ENCODE data around the gene TNFAIP2. TPM values are rescaled to one million over a fixed set of nuclear protein-coding genes. Genes with fewer than 3 reads are reported as not detected.
"Not testable (repeated sequence)": the region's sequence is repeated elsewhere in the genome, so short reads cannot be mapped to it uniquely, and the experiment has no call there.

The TNFAIP2 gene
- total RNA-seq, 1 donor from 2014 or later, result 21.9 TPM

DNA sequence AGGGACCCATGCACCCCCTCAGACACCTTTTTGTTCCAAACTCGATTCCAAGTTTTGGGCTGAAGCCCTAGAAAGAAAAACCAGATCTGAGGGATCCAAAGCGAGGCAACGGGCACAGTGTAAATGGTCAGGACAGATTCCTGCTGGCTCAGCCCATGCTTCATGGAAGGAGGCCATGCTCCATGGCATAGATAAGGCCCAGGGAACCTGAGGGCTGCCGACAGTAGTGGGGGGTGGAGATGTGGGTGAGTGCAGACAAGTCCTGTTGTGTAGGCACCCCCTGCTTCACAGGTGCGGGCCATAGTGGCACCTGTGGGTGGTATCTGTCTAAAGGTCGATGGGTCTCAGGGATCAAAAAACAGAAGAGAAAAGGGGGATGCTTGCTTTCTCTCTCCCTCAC lies 42.1 kb downstream of the TNFAIP2 start:
- H3K27ac ChIP-seq (ENCODE audit: low read depth, low read length), result no peak overlapping the region
- H3K27me3 ChIP-seq (ENCODE audit: control insufficient read depth in 3 of 3, insufficient read depth in 3 of 3, low read length in 3 of 3), result no peaks in the 10 kb centered on the region
- H3K9me3 ChIP-seq (ENCODE audit: control insufficient read depth in 3 of 3, low read length in 3 of 3), result peaks cover 0 to 4% (median 0%) of the 10 kb centered on the region in 3 donors
- H3K4me1 ChIP-seq (ENCODE audit: control insufficient read depth in 3 of 3, insufficient read depth in 3 of 3, low read length in 3 of 3), result peaks cover 7 to 9% (median 7%) of the 10 kb centered on the region in 3 donors
- H3K9ac ChIP-seq (ENCODE audit: low read depth in 1 of 3, low read length in 3 of 3), result no peak overlapping the region
- H3K4me3 ChIP-seq (ENCODE audit: low read length in 3 of 3), result no peak overlapping the region
- H3K36me3 ChIP-seq (ENCODE audit: control insufficient read depth in 3 of 3, insufficient read depth in 3 of 3, low read length in 3 of 3), result no peaks in the 10 kb centered on the region

DNA sequence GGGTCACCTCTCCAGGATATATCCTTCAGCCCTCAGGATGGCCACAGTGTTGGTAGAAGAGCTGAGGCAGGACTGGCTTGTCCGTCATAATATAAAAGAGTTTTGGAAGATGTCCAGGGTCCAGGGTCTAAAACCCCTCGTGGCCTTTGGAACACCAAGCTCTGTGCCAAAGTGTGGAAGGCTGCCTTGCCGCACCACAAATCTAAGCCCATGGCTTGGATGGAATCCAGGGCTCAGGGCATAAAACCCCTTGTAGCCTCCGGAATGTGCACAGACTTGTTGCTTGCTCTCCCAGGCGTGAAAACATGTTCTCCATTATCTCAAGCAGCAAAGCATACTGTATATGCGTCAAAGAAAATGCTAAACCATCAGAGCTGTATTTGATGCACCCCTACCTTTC lies 46.7 kb downstream of the TNFAIP2 start:
- Histone ChIP-seq H3K27me3 (ENCODE audit: control insufficient read depth in 3 of 3, insufficient read depth in 3 of 3, low read length in 3 of 3) (no peaks in the 10 kb centered on the region), H3K4me3 (ENCODE audit: low read length in 3 of 3) (no peak overlapping the region), H3K9ac (ENCODE audit: low read depth in 1 of 3, low read length in 3 of 3) (no peak overlapping the region), H3K9me3 (ENCODE audit: control insufficient read depth in 3 of 3, low read length in 3 of 3) (peaks cover 2 to 4% (median 4%) of the 10 kb centered on the region in 3 donors), H3K4me1 (ENCODE audit: control insufficient read depth in 3 of 3, insufficient read depth in 3 of 3, low read length in 3 of 3) (no peaks in the 10 kb centered on the region), H3K36me3 (ENCODE audit: control insufficient read depth in 3 of 3, insufficient read depth in 3 of 3, low read length in 3 of 3) (no peaks in the 10 kb centered on the region), H3K27ac (ENCODE audit: low read depth, low read length) (no peak overlapping the region)

DNA sequence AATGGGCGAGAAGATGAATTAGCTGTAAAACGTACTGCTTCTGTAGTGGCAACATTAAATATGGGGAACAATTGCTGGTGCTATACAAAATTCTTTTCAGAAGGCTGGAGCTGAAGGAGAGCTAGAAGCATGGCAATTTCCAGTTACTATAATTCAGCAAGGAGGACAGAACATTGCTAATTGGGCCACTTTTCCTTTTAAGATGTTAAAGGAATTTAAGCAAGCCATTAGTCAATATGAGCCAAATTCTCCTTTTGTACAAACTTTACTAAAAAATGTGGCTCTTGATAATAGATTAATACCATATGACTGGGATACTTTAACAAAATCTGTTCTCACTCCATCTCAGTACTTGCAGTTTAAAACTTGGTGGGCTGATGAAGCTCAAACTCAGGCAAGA lies 47.9 kb downstream of the TNFAIP2 start:
- not testable (repeated sequence) for H3K27ac ChIP-seq (ENCODE audit: low read depth, low read length); H3K9me3 ChIP-seq (ENCODE audit: control insufficient read depth in 3 of 3, low read length in 3 of 3); H3K27me3 ChIP-seq (ENCODE audit: control insufficient read depth in 3 of 3, insufficient read depth in 3 of 3, low read length in 3 of 3); H3K36me3 ChIP-seq (ENCODE audit: control insufficient read depth in 3 of 3, insufficient read depth in 3 of 3, low read length in 3 of 3); H3K4me1 ChIP-seq (ENCODE audit: control insufficient read depth in 3 of 3, insufficient read depth in 3 of 3, low read length in 3 of 3); H3K9ac ChIP-seq (ENCODE audit: low read depth in 1 of 3, low read length in 3 of 3); H3K4me3 ChIP-seq (ENCODE audit: low read length in 3 of 3)

GRCh38 chr14:103172921-103173320 lies 49.7 kb downstream of the TNFAIP2 start:
- H3K9me3 ChIP-seq (ENCODE audit: control insufficient read depth in 3 of 3, low read length in 3 of 3), result peaks cover 2 to 4% (median 4%) of the 10 kb centered on the region in 3 donors

GRCh38 chr14:103173887-103174286 lies 50.6 kb downstream of the TNFAIP2 start:
- H3K27ac ChIP-seq (ENCODE audit: low read depth, low read length); H3K36me3 ChIP-seq (ENCODE audit: control insufficient read depth in 3 of 3, insufficient read depth in 3 of 3, low read length in 3 of 3); H3K4me1 ChIP-seq (ENCODE audit: control insufficient read depth in 3 of 3, insufficient read depth in 3 of 3, low read length in 3 of 3); H3K4me3 ChIP-seq (ENCODE audit: low read length in 3 of 3); H3K27me3 ChIP-seq (ENCODE audit: control insufficient read depth in 3 of 3, insufficient read depth in 3 of 3, low read length in 3 of 3); H3K9ac ChIP-seq (ENCODE audit: low read depth in 1 of 3, low read length in 3 of 3); H3K9me3 ChIP-seq (ENCODE audit: control insufficient read depth in 3 of 3, low read length in 3 of 3): not testable (repeated sequence)

More at GRCh38 chr14:103172921-103173320, 49.7 kb downstream of the TNFAIP2 start:
- no peak overlapping the region for H3K27ac ChIP-seq (ENCODE audit: low read depth, low read length)
- no peaks in the 10 kb centered on the region for H3K27me3 ChIP-seq (ENCODE audit: control insufficient read depth in 3 of 3, insufficient read depth in 3 of 3, low read length in 3 of 3)
- no peak overlapping the region for H3K4me3 ChIP-seq (ENCODE audit: low read length in 3 of 3)
- H3K4me1 ChIP-seq (ENCODE audit: control insufficient read depth in 3 of 3, insufficient read depth in 3 of 3, low read length in 3 of 3), result no peaks in the 10 kb centered on the region
- H3K36me3 ChIP-seq (ENCODE audit: control insufficient read depth in 3 of 3, insufficient read depth in 3 of 3, low read length in 3 of 3), result no peaks in the 10 kb centered on the region
- no peak overlapping the region for H3K9ac ChIP-seq (ENCODE audit: low read depth in 1 of 3, low read length in 3 of 3)

- H3K9me3 ChIP-seq (ENCODE audit: control insufficient read depth in 3 of 3, low read length in 3 of 3); H3K27me3 ChIP-seq (ENCODE audit: control insufficient read depth in 3 of 3, insufficient read depth in 3 of 3, low read length in 3 of 3); H3K27ac ChIP-seq (ENCODE audit: low read depth, low read length): not testable (repeated sequence)
Measured at GRCh38 chr14:103176176-103176575, 52.9 kb downstream of the TNFAIP2 start.

GRCh38 chr14:103177376-103177775 lies 54.1 kb downstream of the TNFAIP2 start:
- Histone ChIP-seq H3K27ac (ENCODE audit: low read depth, low read length) (no peak overlapping the region), H3K9me3 (ENCODE audit: control insufficient read depth in 3 of 3, low read length in 3 of 3) (peaks cover 0 to 4% (median 2%) of the 10 kb centered on the region in 3 donors), H3K36me3 (ENCODE audit: control insufficient read depth in 3 of 3, insufficient read depth in 3 of 3, low read length in 3 of 3) (no peaks in the 10 kb centered on the region), H3K4me1 (ENCODE audit: control insufficient read depth in 3 of 3, insufficient read depth in 3 of 3, low read length in 3 of 3) (no peaks in the 10 kb centered on the region), H3K27me3 (ENCODE audit: control insufficient read depth in 3 of 3, insufficient read depth in 3 of 3, low read length in 3 of 3) (no peaks in the 10 kb centered on the region), H3K9ac (ENCODE audit: low read depth in 1 of 3, low read length in 3 of 3) (no peak overlapping the region), H3K4me3 (ENCODE audit: low read length in 3 of 3) (no peak overlapping the region)

More at GRCh38 chr14:103176176-103176575, 52.9 kb downstream of the TNFAIP2 start:
- H3K4me1 ChIP-seq (ENCODE audit: control insufficient read depth in 3 of 3, insufficient read depth in 3 of 3, low read length in 3 of 3); H3K9ac ChIP-seq (ENCODE audit: low read depth in 1 of 3, low read length in 3 of 3); H3K4me3 ChIP-seq (ENCODE audit: low read length in 3 of 3); H3K36me3 ChIP-seq (ENCODE audit: control insufficient read depth in 3 of 3, insufficient read depth in 3 of 3, low read length in 3 of 3): not testable (repeated sequence)

DNA sequence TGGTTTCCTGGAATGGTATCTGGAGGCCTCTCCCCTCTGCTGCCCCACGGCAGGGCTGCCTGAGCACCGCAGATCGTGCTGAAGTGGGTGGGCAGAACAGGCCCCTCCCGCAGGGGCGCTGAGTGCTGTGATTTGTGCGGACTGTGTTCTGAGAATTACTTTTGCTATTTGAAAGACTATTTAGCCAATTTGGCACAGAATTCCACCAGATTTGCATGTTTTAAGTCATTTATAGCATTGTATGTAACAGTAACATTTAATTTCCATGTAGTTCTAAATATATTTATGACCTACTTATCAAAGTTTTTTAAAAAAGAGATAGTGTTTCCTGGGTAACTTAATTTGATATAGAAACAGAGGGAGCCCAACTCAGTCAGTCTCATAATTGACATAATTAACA lies 55.3 kb downstream of the TNFAIP2 start:
- Histone ChIP-seq H3K27ac (ENCODE audit: low read depth, low read length) (no peak overlapping the region), H3K4me3 (ENCODE audit: low read length in 3 of 3) (no peak overlapping the region), H3K9ac (ENCODE audit: low read depth in 1 of 3, low read length in 3 of 3) (no peak overlapping the region), H3K36me3 (ENCODE audit: control insufficient read depth in 3 of 3, insufficient read depth in 3 of 3, low read length in 3 of 3) (no peaks in the 10 kb centered on the region), H3K9me3 (ENCODE audit: control insufficient read depth in 3 of 3, low read length in 3 of 3) (peaks cover 0 to 4% (median 2%) of the 10 kb centered on the region in 3 donors), H3K27me3 (ENCODE audit: control insufficient read depth in 3 of 3, insufficient read depth in 3 of 3, low read length in 3 of 3) (no peaks in the 10 kb centered on the region), H3K4me1 (ENCODE audit: control insufficient read depth in 3 of 3, insufficient read depth in 3 of 3, low read length in 3 of 3) (no peaks in the 10 kb centered on the region)

DNA sequence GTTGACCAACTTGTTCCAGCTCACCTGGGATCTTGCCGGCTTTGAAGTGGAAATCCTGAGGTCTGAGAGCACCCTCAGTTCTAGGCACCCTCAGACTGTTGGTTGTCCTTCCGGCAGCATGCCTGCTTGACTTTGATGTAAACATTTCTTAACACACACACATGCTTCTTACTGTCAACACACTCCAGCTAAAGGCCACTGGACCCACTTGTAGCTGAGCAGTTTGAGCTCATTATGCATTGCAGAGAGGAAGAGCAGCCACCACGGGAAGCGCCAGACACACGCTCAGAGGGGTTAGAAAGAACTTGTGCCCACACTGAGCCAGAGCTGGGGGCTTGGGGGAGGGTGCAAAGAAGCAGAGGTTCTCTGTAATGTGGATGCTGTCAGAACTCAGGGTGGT lies 55.8 kb downstream of the TNFAIP2 start:
- H3K4me3 ChIP-seq (ENCODE audit: low read length in 3 of 3), result no peak overlapping the region
- H3K9me3 ChIP-seq (ENCODE audit: control insufficient read depth in 3 of 3, low read length in 3 of 3), result no peaks in the 10 kb centered on the region
- no peaks in the 10 kb centered on the region for H3K4me1 ChIP-seq (ENCODE audit: control insufficient read depth in 3 of 3, insufficient read depth in 3 of 3, low read length in 3 of 3)
- H3K27ac ChIP-seq (ENCODE audit: low read depth, low read length), result no peak overlapping the region
- H3K9ac ChIP-seq (ENCODE audit: low read depth in 1 of 3, low read length in 3 of 3), result no peak overlapping the region
- H3K36me3 ChIP-seq (ENCODE audit: control insufficient read depth in 3 of 3, insufficient read depth in 3 of 3, low read length in 3 of 3), result no peaks in the 10 kb centered on the region
- peaks cover 0 to 2% (median 0%) of the 10 kb centered on the region in 3 donors for H3K27me3 ChIP-seq (ENCODE audit: control insufficient read depth in 3 of 3, insufficient read depth in 3 of 3, low read length in 3 of 3)

- no peak overlapping the region for H3K9ac ChIP-seq (ENCODE audit: low read depth in 1 of 3, low read length in 3 of 3)
- H3K27ac ChIP-seq (ENCODE audit: low read depth, low read length), result no peak overlapping the region
- H3K27me3 ChIP-seq (ENCODE audit: control insufficient read depth in 3 of 3, insufficient read depth in 3 of 3, low read length in 3 of 3), result peaks cover 0 to 4% (median 0%) of the 10 kb centered on the region in 3 donors
- H3K36me3 ChIP-seq (ENCODE audit: control insufficient read depth in 3 of 3, insufficient read depth in 3 of 3, low read length in 3 of 3), result no peaks in the 10 kb centered on the region
- no peaks in the 10 kb centered on the region for H3K9me3 ChIP-seq (ENCODE audit: control insufficient read depth in 3 of 3, low read length in 3 of 3)
- H3K4me1 ChIP-seq (ENCODE audit: control insufficient read depth in 3 of 3, insufficient read depth in 3 of 3, low read length in 3 of 3), result peaks cover 0 to 3% (median 0%) of the 10 kb centered on the region in 3 donors
- H3K4me3 ChIP-seq (ENCODE audit: low read length in 3 of 3), result no peak overlapping the region
Measured at GRCh38 chr14:103180331-103180730, 57.1 kb downstream of the TNFAIP2 start.

DNA sequence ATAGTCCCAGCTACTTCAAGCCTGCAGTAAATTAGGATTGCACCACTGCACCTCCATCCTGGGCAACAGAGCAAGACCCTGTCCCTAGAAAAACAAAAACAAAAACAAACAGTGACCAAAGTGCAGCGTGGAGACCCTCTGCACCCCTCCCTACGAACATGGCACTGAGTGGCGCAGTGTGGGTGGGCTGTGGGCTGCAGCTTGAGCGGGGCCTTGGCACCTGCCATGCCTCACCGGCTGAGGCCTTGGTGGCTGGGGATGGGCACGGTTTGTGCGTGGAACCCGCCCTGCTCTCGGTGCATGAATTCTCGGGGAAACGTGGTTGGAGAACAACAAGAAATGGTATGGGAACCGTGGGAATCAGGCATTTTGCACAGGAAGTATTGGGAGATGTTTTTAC lies 60.8 kb downstream of the TNFAIP2 start:
- H3K27ac ChIP-seq (ENCODE audit: low read depth, low read length), result no peak overlapping the region
- H3K36me3 ChIP-seq (ENCODE audit: control insufficient read depth in 3 of 3, insufficient read depth in 3 of 3, low read length in 3 of 3), result no peaks in the 10 kb centered on the region
- H3K4me1 ChIP-seq (ENCODE audit: control insufficient read depth in 3 of 3, insufficient read depth in 3 of 3, low read length in 3 of 3), result peaks cover 5 to 14% (median 7%) of the 10 kb centered on the region in 3 donors
- no peak overlapping the region for H3K4me3 ChIP-seq (ENCODE audit: low read length in 3 of 3)
- H3K27me3 ChIP-seq (ENCODE audit: control insufficient read depth in 3 of 3, insufficient read depth in 3 of 3, low read length in 3 of 3), result peaks cover 0 to 20% (median 0%) of the 10 kb centered on the region in 3 donors
- H3K9ac ChIP-seq (ENCODE audit: low read depth in 1 of 3, low read length in 3 of 3), result no peak overlapping the region
- H3K9me3 ChIP-seq (ENCODE audit: control insufficient read depth in 3 of 3, low read length in 3 of 3), result no peaks in the 10 kb centered on the region
